ENCODE measurements around the gene SOX9.

SOX9 gene

DNA sequence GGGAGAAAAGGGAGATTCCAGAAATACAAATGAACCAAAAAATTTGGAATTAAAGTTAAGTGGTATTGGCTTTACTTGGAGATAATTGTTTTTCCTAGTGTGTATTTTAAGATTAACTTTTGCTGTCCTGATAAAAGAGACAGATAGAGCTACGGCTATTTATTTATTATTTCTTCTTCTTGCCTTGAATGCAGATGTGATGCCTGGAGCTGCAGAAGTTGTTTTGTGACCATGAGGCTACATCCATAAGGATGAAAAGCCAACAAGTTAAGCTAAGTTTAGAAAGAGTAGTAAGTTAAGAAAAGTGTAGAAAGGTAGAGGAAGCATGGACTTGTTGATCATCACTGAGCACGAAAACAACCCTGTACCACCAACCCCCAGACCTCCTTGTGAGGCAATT lies 41.7 kb downstream of the SOX9 start:
- DNase-seq (ENCODE audit: low read depth), result no peak

DNA sequence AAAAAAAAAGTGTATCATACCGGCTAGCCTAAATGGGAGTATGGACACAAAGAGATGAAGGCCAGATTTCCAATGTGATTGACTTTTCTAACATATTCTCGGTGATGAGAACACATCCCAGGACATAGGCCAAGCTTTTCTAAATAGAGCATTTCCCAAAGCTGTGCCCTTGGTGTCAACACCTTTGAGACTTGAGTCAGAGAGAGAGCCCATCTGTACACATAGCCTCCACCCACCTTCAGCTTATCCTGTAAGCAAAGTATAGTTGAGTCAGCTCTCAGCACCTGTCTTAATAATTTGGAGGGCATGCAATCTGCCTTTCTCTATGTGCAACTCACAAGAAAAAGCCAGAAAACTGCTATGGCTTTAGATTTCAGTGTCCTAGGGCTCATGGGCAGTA lies 42.7 kb downstream of the SOX9 start:
- DNase-seq (ENCODE audit: low read depth), result no peak

DNA sequence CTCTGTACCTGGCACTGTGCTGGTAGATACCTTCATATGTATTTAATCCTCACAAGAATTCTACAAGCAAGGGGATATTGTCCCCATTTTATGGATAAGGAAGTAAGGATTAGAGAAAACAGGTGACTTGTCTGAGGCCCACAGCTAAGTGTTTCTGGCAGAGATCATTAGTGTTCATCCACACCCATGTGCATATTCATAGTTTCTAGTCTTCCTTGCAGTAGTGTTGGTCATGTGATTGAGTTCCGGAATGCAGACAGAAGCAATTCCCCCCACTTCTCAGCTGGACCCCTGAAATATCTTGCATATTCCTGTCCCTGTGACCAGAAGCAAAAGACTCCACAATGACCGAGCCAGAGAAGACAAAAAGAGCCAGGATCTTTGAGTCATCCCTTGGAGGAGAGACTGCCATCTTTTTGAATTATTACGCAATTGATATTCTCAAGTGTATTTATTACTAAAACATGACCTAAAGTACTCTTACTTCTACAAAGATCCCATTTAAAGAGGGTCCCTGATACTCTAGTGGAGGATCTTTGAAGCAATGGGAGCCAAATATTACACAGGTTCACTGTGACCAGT lies 43.4 kb downstream of the SOX9 start:
- no peak for DNase-seq (ENCODE audit: low read depth)

DNA sequence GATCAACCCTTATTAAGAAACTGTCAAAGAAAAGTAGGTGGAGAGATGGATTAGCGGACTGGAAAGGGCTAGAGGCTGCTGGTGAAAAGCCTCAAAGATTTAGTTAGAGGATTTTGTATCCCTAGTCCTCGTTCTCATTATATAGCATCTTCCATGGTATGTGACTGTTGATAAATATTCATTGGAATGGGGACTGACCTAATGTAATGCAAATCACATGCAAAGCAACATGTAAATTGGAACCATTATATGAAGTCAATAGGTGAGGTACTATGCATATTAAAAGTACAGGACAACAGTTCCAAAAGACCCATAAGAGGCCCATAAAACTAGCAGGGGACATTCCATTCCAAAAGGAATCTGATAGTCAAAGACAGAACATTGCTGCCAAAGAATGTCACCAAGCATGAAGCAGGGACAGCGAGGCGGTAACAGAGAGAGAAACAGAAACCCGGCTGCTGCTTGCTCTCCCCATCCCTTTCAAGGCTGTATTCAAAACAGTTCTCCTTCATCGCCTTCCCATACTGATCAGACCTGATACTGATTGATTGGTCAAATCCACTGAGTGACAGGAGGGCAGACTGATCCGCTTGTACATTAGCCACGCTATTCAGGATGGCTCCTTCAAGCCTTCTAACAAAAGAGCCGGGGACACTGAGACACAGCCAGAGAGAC lies 44.5 kb downstream of the SOX9 start:
- DNase-seq (ENCODE audit: low read depth), result no peak

DNA sequence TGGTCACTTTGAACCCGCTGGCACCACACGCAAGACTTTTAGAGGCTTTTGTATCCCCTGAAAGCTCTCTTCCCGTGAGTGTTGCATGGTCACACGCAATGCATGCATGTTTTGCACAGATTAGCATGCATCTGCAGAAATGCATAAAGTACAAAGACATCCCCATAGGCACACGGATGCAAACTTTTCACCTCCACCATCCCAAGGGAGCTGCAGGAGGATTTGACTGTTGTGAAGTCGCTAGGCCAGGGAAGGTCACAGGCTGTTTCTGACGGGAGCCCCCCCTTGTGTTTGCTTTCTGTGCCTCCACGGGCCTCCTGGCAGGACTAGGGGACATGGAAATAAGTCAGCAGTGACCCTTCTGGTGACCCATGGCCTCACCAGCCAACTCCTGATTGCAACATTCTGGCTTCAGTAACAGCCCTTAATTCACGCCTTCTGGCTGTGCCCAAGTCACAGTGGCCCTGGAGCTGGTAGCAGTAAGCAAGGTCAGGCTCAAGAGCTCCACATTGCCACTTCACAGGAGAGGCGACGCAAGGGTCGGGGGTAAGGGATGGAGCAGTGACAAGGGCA lies 45.1 kb downstream of the SOX9 start:
- no peak for DNase-seq (ENCODE audit: low read depth)

DNA sequence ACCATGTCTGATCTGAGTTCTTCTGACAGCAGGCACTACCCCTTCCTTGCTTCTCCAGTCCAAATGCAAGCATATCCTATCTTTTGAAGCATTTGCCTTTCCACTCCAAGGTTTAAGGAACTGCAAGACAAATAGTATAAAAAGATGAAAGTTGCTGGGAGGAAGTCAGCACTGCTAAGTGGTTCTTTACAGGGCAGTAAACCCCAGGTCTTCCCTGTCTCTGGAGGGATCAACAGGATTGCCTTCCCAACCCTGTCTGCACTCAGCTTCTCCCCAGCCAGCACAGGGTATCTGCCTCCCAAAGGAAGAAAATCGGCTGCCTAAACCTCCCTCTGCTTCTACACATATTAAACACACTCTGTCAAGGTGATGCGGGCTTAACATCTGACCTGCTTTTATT lies 46.8 kb downstream of the SOX9 start:
- no peak for DNase-seq (ENCODE audit: low read depth)

DNA sequence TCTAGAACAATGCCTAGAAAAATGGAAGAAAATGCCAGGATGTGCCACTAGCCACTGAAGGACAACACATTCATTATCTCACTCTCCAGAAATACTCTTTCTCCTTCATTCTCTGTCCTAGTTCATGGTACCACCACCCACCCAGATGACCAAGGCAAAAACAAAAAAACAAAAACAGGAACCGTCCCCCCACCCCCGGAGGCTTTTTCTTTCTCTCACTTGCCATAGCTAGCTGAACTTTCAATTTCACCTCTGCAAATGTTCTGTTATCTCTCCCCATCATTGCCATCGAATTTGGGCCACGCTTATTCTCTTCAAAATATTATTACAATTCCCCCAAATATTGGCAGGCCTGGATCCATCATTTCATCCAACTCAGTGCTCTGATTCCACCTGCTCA lies 49.0 kb downstream of the SOX9 start:
- no peak for DNase-seq (ENCODE audit: low read depth)

DNA sequence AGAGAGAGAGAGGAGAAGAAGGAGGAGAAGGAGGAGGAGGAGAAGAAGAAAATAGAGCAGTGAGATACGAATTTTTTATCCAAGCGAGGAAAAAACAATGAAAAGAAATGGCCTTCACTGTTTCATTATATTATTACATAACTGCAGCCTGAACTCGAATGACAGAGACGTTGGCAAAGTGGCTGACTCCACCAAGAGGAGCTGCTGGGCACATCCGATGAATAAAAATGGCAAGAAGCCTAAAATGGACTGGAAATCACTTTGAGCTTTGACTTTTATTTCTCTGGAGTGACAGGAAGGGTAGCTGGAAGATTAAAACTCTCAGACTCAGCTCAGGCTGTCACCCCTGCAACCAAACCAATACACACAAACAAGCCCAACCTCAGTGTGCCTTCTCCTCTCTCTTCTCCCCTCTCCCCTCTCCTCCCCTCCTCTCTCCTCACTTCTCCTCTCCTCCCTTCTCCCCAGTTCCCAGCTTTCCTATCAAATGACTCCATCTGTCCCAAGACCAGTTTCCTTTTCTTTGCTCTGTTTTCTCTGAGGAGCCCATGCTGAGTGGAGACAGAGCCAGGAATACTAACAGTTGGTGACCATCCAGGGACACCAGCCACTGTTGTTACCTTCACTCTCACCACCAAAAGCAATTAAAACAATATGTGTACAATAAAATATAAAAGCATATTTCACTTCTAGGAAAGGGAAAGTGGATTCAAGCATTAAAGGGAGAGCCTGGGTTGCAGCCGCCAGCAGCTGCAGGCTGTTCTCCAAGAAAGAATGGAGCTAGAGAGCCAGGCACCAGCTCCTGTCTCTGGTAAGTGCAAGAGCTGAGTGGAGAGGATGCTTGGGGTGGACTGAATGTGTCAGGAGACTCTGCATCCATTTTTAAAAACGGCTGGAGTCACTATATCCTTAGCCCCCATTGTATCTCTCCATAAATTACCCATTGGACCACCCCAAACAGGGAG lies 51.2 kb downstream of the SOX9 start:
- no peak for DNase-seq (ENCODE audit: low read depth)

DNA sequence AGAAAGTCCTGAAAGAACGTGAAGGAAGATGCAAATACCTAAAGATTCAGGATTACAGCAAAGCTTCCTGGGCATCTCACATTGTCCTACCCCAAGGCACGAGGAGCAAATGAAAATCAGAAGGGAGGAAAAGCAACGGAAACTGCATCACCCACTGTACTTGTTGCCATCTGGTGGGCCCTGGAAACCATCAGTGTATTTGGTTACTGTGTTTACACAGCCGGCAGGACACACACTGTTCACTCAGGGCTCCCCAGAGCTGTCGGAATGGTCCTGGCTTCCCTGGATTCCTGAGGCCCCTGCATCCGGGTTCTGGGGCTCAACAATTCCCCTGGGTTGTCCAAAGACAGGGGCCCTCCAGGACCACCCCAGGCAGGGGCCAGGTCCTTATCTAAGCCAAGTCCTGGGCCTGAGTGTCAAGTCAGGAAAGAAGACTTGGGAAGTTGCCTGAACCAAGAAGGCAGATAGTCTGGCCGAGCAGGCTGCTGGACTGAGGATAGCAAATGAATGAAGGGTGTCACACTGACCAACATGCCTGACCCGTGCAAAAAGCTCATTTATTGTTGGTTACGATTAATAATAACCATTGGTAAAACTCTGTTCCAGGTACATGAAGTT lies 52.8 kb downstream of the SOX9 start:
- DNase-seq (ENCODE audit: low read depth), result no peak

DNA sequence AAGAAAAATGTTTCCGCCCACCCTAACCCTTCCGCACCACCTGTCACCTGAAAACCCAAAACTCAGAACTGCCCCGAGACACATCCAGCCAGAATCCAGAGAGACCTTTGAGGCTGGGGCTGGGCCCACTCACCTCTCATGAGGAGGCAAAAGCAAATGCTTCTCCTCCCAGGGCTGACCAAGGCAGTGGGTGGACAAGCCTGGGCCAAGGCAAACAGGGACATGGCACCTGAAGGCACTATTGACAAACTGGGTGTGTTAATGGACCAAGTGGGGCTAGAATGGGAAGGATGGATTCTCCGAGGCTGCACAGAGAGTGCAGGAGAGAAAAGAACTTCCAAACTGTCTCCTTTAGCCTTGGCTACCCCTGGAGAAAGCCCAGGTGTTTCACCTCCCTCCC lies 54.4 kb downstream of the SOX9 start:
- DNase-seq (ENCODE audit: low read depth), result no peak
